GM21390 (cell line): Measurements from ENCODE around the gene LPIN1.
"Not testable (repeated sequence)": the region's sequence is repeated elsewhere in the genome, so short reads cannot be mapped to it uniquely, and the experiment has no call there.

Experiments used
- ATAC-seq: cut with Tn5 transposase; IDR thresholded peaks from one replicate; pipeline ENCODE4 v1.9.1; 2021; ENCODE audit not compliant: unreplicated experiment

The LPIN1 gene

GRCh38 chr2:11829324-11829946 lies 83.0 kb downstream of the LPIN1 start:
- peak; percentile 37 for ATAC-seq

GRCh38 chr2:11829947-11830707 lies 83.7 kb downstream of the LPIN1 start:
- ATAC-seq = peak; percentile 81

- ATAC-seq = no peak
Observed at GRCh38 chr2:11830708-11831301, 84.4 kb downstream of the LPIN1 start.

- ATAC-seq = no peak
Observed at GRCh38 chr2:11831415-11831814, 85.0 kb downstream of the LPIN1 start.

GRCh38 chr2:11832531-11832930 lies 86.1 kb downstream of the LPIN1 start:
- no peak for ATAC-seq

- ATAC-seq = no peak
Observed at GRCh38 chr2:11833601-11834000, 87.2 kb downstream of the LPIN1 start.

- ATAC-seq = no peak
Observed at GRCh38 chr2:11835403-11835802, 89.0 kb downstream of the LPIN1 start.

GRCh38 chr2:11836647-11837219 lies 90.3 kb downstream of the LPIN1 start:
- ATAC-seq = no peak

- no peak for ATAC-seq
Observed at GRCh38 chr2:11837875-11838734, 91.7 kb downstream of the LPIN1 start.

- no peak for ATAC-seq
Observed at GRCh38 chr2:11839916-11840315, 93.5 kb downstream of the LPIN1 start.

- no peak for ATAC-seq
Observed at GRCh38 chr2:11842336-11842735, 95.9 kb downstream of the LPIN1 start.

- not testable (repeated sequence) for ATAC-seq
Observed at GRCh38 chr2:11844798-11845197, 98.4 kb downstream of the LPIN1 start.

- ATAC-seq = not testable (repeated sequence)
Observed at GRCh38 chr2:11847935-11848334, 101.5 kb downstream of the LPIN1 start.

- ATAC-seq = no peak
Observed at GRCh38 chr2:11850082-11850481, 103.7 kb downstream of the LPIN1 start.

GRCh38 chr2:11852526-11853196 lies 106.2 kb downstream of the LPIN1 start:
- ATAC-seq = no peak

GRCh38 chr2:11853197-11853588 lies 106.8 kb downstream of the LPIN1 start:
- ATAC-seq = no peak

- no peak for ATAC-seq
Observed at GRCh38 chr2:11855064-11855760, 108.8 kb downstream of the LPIN1 start.

GRCh38 chr2:11856095-11856494 lies 109.7 kb downstream of the LPIN1 start:
- no peak for ATAC-seq

GRCh38 chr2:11858883-11859282 lies 112.5 kb downstream of the LPIN1 start:
- ATAC-seq = no peak

GRCh38 chr2:11859975-11860374 lies 113.5 kb downstream of the LPIN1 start:
- not testable (repeated sequence) for ATAC-seq
